Activated effector memory CD4-positive, alpha-beta T cell treated with anti-CD3 and anti-CD28 coated beads, Interleukin-2, amount 50 U/mL, for 16 hours (primary cell): Measurements from ENCODE around the gene ACACA.

Source experiments
- DNase-seq: peaks from one replicate; pipeline ENCODE4 v3.0.0-alpha.2; 2020

ACACA gene

DNA sequence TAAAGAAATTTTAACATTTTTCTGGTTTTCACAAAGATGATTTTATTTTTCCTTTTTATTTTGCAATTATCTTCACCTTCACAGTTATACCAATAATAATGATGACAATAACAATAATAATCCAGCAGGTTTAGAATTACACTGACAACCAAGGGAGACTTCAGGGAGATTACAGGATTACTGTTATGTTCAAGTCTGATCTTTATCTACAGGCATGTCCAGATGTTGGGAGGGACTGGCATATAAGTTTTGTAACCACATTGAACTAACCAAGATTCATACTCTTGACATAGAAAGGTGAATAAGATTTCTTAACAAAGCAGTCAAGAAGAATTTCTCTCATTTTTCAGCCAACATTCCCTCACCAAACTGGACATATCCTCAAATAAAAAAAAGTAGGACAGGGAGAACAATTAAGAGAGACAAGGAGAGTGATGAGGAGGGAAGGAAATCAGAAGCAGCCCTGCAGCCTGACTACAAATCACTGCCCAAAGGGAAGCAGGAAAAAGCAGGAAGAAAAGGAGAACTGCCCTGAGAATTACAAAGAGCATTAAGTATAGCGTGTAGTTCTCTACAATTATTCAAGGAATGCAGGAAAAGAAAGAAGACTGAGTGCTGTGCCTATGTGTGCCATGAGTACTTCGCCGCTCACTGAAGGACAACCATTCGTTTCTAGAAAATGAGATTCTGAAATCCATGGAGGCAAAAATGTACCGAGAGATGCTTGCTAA, 186.6 kb downstream of the ACACA start:
- no peak for DNase-seq

DNA sequence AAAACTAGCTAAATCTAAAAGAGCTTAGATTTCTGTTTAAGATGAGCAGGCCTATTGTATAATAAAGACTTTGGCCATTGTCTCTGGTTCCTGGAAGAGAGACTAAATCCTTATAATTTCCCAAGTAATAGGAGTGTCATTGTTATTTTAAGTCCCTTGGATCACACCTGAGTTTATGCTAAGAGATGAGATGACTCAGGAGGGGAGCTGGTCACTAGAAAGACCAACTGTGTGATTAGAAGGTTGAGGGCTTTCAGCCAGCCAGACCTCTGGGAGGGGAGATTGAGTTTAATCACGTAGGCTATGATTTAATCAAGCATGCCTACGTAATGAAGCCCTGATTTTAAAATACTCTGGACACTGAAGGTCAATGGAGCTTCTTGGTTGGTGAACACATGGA, 187.8 kb downstream of the ACACA start:
- DNase-seq: no peak

DNA sequence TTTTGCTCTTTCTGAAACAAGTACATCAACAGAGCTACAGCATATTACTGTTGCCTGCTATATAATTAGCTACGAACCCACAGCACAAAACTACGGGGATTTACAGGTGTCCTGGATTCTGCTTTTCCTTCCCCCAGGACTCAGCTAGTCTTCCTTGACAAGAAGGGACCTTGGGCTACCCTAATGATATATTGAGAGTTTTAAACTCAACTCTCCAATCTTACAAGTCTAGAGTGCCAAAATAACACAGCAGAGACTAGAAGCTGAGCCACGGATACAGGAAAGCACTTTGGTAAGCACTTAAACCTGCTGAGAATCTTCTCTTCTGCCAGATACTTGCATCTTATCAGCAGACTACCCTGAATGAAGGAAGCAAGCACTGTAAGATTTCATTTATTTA, 192.2 kb downstream of the ACACA start:
- DNase-seq: no peak

DNA sequence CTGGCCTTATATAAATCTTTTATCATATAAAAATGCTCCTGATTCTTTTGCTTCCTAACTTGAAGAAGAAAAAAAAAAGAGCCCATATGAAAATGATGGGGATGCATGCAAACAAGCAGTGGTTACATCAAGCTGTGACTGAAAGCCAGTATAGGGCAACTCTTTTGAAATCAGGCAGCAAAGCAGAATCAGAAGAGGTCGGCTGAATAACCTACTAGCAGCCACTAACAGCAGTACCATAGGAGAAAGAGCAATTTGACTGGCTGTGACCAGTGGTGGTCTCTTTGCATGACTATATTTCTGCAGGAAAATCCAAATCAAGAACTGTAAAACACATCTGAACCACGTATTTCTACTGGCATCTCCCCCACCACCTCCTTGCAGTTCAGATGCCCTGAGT, 192.7 kb downstream of the ACACA start:
- DNase-seq: no peak

DNA sequence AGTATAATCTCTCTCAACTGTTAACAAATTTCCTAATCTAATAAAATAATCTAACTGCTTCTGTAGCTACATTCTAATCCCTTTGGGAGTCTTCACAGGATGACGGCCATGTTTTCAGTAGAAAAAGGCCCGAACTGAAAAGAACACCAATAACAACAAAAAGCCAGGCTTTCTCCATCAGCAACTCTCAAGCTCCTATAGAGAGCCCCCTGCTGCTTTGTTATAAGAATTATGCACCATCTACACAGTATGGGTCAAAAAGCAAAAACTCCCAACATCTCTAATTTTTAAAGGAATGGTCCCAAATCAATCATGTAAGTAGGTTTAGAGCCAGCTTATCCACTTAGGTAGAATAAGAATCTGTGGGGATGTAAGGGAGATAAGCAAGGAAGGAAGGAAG, 194.5 kb downstream of the ACACA start:
- no peak for DNase-seq

DNA sequence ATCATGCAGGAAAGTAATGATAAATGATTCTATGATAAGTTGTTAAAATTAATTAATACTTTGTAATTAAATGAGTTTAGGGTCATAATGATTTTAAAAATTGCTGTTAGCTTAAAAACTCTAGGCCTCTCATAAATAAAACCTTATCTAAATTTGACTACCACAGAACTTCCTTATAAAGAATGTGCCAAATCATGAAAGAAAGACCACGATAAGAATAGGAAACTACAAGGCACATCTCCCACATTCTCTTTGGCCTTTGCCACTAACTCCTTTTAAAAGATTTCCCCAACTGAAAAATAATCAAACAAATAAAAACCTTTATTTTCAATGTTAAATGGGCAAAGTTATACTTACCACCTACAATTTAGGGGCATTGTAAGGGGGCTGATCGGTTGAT, 195.5 kb downstream of the ACACA start:
- no peak for DNase-seq

DNA sequence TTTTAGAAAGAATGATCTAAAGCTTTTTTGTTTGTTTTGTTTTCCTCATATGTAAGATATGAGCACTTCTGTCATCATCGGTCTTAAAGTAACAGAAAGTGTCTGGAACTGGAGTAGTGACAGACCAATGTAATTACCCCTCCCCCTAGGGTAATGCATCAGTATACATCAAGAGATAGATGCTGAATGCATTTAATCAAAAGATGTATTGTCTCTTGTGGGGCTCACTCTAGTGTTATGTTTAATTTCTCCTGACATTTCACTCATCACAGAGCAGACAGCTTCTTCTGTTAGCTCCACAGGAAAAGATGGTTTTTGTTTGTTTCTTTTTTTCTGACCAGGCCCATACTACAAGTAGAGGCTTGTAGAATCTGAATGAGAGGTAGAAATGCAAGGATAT, 199.5 kb downstream of the ACACA start:
- DNase-seq: no peak

DNA sequence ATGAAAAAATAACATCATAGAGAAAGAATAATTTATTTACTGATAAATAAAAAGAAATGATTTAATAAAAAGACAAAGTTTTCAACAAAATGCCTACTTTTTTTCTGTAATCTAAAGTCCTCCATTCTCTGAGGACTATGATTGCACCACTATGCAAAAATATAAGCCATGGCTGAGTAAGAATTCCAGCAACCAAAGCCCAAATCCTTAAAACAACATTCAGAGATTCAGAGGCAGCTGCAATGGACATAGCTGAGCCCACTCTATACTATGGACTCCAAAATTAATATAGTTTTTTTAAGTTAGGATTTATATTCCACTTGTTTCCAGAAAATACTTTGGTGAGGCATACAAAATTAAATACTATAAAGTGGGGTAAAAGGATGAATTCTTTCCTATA, 200.3 kb downstream of the ACACA start:
- no peak for DNase-seq

DNA sequence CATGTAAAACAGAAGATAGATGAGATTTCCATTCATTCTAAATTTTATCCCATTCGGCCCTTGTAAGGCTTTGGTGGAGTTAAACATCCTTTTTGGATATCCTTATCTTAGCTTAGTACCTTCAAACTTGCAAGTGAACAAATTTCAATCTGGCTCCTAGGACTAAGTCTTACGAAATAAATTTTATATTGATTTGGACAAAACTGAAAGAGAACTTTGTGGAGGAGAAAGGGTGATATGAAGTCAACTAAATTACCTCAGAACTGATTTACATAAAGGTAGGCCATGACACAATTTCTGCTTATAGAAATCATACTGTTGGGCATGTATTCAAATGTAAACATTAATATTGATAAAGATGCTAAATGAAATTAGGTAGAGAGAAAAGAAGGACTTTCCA, 206.1 kb downstream of the ACACA start:
- DNase-seq: no peak

DNA sequence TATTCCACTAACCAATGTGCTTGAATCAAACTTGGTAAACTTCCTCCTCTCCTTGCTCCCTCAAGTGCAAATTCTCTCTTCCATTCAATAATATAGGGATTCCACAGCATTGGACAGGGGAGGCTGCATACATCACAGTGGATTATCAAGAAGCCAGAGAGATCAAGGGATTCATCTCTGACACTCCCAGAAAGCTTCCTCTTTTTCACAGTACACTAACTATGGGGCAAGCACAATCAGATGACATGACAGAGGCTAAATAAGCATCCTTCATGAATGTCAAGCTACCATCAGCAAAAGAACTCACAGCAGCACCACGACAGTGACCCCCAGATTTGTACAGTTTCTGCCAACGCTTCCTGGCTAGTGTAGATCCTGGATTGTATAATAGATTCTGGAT, 209.3 kb downstream of the ACACA start:
- no peak for DNase-seq

DNA sequence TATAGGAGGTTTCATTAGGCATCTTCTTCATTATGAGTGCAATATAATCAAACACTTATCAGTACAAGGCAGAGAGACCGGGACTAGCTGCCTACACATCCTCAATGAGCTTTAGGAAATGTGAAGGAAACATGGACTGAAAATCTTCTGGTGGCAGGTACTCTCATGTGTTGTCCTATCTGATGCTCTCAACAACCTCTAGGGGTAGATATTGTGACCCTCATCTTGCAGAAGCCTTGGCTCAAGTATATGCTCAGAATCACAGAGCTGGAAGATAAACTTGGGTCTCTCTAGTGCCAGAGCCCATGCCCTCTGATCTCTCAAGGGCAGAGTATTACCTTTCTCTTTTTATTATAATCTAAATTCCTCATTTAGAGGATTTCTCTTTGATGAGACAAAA, 212.4 kb downstream of the ACACA start:
- DNase-seq: no peak

DNA sequence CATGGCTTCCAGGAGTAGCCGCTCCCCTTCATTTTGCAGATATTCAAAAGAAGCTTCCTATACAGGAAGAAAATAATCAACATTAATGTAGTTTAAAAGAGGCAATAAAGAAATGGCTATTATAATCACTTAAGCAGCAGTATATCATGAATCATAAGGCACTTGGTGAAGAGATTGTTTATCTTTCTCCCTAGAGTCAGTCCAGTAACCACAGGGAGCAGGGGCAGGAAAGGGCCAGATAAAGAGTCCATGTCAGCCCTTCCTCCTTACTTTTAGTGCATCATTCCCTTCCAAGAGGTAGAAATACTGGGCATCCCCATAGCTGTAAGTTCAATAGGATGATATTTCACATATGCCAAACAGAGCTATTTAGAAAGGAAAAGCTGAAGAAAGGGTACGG, 215.4 kb downstream of the ACACA start:
- no peak for DNase-seq

DNA sequence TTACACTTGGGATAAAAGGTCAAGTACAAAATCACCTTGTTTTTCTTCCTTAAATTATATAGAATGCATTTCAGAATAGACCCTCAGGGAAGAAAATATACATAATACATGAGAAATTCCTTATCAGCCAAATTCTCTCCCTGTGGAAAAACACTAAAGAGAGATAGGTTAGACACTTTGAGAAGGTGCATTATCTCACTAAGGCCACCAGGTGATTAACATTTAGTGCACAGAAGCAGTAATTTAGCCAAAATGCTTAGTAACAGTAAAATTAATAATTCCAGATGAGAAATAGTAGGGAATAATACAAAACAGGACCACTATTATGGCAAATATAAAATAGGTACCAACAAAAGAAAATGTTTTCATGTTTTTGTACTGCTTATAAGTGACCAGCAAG, 216.1 kb downstream of the ACACA start:
- no peak for DNase-seq

DNA sequence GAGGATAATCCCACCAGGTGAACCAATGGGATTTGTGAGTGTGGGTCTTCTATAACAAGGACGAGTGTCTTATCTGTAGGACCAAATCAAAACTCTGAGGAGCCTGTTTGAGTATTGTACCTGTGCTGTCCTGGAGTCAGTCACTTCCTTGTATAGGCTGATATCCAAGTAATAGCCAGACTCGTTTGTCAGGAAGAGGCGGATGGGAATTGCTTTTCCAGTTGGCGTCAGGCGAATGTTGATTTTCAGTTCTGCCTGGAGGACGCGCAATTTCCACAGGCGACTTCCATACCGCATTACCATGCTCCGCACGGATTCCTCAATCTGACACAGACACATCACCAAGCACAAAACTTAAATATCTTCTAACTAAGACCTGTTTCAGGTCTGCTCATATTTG, 218.5 kb downstream of the ACACA start:
- no peak for DNase-seq

DNA sequence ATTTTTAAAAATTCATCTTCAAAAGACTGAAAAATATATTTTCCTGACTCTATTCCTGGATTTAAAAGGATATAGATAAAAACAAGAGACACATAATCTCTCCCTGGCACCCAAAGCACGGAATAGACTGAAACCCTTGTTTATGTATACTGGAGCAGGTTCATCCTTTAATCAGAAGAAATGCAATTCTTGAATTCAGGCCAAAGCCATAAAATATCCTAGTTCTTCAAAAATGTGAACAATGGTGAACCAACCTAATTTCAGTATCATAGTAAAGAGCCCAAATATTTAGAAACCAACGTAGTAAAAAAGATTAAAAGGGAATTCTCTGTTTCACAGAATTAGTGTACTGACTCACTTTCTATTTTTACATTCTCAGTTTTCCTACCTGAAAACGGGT, 219.4 kb downstream of the ACACA start:
- DNase-seq: no peak

DNA sequence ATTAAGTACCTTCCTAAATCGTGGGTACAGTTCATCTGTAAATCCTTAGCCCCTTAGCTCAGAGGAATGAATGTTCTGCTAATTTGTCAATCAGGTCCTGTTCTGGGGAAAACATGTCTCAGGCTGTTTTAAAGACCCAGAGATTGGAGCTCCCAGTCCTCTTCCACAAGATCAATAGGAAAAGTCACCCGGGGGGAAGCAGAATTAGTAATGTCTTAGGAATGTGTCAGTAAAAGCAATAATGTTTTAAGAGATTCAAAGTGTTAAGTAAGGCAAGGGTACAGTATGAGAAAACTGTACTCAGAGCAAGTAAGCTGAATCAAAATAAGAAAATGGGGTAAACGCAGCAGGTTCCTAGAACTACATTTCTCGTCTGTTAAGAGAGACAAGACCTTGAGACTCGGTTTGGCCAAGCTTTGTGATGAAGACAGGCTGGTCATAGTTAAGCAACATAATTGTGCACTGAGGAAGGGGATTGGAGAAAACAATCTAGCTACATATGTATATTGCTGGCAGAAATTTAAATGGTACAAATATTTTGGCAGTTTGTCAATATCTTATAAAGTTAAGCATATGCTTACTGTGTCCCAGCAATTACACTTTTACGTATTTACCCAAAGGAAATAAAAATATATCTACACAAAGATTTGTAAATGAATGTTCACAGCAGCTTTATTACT, 223.7 kb downstream of the ACACA start:
- no peak for DNase-seq

DNA sequence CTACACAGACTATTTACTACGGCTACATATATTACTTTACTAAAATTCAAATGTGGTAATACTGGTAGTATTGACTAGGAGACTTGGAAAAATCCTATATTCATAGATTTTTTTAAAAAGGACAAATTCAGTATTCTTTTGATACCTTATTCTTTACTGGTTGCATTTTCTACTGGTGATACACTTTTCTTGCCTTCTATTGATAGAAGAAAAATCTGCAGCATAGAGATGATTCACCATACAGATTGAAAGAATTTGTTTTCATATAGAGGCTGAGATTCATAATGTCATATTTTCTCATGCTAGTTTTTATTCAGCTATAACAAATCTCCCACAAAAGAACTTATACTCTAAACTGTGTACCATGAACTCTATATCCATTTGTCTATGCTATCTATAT, 226.3 kb downstream of the ACACA start:
- DNase-seq: no peak

DNA sequence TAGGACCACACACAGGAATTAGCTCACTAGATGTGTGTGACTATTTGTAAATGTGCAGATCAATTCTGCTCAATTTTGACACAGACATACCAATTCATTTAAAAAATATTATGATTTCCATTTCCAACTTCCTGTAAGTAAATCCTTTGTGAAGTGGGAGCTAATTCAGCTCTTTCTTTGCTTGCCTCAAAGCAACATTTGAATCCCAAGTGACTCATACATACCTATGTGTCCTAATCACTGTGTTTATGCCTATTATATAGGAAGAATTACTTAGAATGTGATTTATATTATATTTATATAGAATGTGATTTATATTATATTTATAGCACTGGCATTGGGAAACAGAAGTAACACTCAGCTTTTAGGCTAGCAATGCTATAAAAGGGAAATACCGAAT, 226.7 kb downstream of the ACACA start:
- DNase-seq: no peak

DNA sequence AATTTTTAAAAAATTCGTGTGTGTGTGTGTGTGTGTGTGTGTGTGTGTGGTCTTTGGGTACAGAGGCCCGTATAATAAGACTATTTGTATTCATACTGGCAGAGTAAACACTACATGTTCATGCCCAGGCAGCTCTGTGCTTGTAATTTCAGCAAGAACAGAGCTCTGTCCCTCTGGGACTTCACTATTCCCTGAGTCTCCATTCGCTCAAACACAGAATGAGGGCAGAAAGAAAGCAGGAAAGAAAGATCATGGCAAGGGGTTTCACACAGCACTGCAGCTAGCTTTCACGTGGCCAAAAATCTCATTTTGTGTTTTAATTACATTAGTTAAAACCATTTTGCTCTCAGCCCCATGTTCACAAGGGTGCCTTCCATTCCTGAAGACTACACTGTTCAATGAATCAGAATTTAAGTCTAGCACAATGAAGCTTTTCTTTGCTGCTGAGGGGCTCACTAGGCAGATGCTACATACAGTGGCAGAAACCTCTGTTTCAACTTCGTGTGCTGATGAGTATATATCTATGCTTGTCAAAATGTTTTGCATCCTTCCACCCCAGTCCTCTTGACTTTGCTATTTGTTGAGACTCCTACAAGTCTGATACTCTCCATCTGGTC, 229.3 kb downstream of the ACACA start:
- DNase-seq: no peak

DNA sequence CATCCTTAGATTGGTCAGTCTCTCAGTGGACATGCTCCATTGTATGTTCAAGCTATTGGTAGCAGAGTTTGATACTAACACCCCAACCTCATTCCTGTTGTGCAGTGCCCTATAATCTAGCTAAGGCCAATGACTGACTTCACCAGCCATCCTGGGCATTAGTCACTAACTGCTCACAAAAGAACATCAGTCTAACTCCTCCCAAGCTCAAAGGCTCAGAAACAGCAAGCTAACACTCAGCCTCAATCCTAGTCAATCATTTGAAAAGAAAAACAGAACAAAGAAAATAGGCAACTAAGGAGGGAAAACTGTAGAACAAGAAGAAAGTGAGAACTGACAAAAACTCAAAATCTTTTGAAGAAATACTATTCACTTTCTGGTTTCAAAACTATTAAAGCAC, 229.9 kb downstream of the ACACA start:
- no peak for DNase-seq

DNA sequence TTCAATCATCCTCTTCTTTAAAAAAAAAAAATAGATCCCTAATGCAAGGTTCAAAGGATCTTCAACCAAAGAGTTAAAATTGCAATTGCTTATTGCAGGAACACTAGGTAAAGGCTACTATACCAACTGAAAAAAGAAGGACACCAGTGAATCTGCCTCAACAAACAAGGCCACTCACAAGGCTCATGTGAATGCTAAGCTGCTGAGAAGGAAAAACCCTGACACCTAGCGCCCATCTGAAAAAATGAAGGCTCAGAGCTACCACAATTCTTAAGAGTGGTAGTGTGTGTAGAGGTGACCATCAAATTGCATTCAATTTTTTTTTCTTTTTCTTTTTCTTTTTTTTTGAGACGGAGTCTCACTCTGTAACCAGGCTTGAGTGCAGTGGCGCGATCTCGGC, 232.4 kb downstream of the ACACA start:
- DNase-seq: no peak

DNA sequence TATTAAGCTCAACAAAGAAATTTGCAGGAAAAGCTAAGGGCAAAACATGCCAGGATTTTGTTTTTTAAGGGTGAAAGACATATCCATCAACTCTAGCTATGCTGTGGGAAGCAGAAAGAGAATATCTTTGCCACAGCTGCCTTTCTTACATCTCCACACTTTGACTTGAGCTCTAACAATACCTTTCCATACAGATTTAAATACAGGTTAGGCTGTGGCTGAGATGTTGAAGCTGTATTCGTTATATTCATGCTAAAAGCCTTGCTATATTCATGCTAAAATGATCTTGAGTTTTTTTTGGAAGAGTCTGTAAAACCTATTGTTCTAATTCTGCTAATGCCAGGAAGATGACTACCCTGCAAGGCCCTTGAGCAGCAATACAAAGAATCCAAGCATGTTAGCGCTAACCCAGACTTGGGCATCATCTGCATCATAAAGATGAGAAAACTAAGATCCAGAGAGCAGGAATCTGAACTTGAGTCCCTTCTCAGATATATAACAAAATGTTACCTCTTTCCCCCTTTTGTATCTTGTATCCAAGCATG, 235.7 kb downstream of the ACACA start:
- DNase-seq: no peak

DNA sequence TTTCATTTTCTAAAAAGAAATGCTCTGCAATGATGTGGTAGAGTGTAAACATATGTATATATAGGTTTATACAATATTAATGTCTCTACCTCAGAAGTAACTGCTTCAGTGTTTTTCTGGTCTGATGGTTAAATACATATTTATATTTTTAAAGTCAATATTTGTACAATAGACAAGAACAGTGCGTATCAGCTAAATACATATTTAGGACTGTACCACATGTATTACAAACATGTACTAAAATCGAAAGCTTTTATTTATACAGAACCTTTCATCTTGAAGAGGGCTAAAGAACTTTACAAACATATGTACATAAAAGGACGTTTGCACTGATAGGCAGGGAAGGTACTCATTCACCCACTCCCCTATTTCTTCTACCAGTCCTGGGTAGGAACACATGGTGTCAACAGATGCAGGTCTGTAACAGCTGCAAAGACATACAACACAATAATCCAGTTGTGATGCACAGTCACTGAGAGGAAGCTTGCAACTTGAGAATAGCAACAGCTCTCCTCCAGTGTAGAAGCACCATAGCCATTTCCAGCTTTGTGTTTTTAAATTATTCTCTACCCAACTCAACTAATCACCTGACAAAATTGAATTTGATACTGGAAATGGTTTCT, 237.8 kb downstream of the ACACA start:
- DNase-seq: no peak

DNA sequence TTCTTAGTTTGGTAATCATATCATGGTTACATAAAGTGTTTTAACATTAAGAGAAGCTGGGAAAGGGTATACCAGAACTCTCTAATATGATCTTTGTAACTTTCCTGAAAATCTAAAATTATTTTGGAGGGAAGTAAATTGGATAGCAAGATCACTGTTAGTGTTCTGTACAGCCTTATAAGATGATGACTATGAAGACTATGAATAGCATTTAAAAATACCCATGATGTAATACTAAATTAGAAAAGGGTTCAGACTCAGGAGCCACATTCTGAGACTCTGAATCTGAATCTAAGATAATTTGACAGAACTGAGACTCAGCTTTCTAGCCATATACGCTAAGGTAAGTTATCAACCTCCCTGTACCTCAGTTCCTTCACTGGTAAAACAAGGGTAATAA, 238.9 kb downstream of the ACACA start:
- no peak for DNase-seq
